ENCODE measurements around the gene RNF2.
"Not testable (repeated sequence)": the region's sequence is repeated elsewhere in the genome, so short reads cannot be mapped to it uniquely, and the experiment has no call there.

GRCh38 chr1:185001312-185001880 lies 44.0 kb upstream of the RNF2 start:
- not testable (repeated sequence) for TF ChIP-seq EZH2 (IDR thresholded peaks at IDR 0.05; ENCODE audit: low read depth)
- TF ChIP-seq, protein P1, sequence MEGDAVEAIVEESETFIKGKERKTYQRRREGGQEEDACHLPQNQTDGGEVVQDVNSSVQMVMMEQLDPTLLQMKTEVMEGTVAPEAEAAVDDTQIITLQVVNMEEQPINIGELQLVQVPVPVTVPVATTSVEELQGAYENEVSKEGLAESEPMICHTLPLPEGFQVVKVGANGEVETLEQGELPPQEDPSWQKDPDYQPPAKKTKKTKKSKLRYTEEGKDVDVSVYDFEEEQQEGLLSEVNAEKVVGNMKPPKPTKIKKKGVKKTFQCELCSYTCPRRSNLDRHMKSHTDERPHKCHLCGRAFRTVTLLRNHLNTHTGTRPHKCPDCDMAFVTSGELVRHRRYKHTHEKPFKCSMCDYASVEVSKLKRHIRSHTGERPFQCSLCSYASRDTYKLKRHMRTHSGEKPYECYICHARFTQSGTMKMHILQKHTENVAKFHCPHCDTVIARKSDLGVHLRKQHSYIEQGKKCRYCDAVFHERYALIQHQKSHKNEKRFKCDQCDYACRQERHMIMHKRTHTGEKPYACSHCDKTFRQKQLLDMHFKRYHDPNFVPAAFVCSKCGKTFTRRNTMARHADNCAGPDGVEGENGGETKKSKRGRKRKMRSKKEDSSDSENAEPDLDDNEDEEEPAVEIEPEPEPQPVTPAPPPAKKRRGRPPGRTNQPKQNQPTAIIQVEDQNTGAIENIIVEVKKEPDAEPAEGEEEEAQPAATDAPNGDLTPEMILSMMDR (conservative IDR thresholded peaks at IDR 0.05): not testable (repeated sequence)
